Measurements from ENCODE around the gene SEMA4A.

SEMA4A gene

DNA sequence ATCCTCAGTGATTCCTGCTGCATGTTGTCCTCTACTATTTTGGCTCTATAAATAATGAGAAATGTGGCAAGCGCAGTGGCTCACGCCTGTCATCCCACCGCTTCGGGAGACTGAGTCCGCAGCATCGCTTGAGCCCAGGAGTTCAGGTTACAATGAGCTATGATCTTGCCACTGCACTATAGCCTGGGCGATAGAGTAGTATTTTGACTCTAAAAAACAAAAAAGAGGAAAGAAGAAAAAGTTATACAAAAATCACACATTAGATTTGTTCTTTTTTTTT lies 39.8 kb downstream of the SEMA4A start:
- POLR2A ChIA-PET, result no interaction called here
- DNase-seq (ENCODE audit: extremely low spot score), result no peak
- TF ChIP-seq, protein P1, sequence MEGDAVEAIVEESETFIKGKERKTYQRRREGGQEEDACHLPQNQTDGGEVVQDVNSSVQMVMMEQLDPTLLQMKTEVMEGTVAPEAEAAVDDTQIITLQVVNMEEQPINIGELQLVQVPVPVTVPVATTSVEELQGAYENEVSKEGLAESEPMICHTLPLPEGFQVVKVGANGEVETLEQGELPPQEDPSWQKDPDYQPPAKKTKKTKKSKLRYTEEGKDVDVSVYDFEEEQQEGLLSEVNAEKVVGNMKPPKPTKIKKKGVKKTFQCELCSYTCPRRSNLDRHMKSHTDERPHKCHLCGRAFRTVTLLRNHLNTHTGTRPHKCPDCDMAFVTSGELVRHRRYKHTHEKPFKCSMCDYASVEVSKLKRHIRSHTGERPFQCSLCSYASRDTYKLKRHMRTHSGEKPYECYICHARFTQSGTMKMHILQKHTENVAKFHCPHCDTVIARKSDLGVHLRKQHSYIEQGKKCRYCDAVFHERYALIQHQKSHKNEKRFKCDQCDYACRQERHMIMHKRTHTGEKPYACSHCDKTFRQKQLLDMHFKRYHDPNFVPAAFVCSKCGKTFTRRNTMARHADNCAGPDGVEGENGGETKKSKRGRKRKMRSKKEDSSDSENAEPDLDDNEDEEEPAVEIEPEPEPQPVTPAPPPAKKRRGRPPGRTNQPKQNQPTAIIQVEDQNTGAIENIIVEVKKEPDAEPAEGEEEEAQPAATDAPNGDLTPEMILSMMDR (IDR thresholded peaks at IDR 0.05; ENCODE audit: control extremely low read depth, extremely low read depth, low read depth, missing control alignments), result no peak
- CTCF ChIA-PET, result interaction anchor here (1.5 to 2.3 kb wide), 5 partner anchors 36 to 65 kb away, joined by 3 to 10 read pairs (median 4); no protein-coding TSS in a partner anchor

DNA sequence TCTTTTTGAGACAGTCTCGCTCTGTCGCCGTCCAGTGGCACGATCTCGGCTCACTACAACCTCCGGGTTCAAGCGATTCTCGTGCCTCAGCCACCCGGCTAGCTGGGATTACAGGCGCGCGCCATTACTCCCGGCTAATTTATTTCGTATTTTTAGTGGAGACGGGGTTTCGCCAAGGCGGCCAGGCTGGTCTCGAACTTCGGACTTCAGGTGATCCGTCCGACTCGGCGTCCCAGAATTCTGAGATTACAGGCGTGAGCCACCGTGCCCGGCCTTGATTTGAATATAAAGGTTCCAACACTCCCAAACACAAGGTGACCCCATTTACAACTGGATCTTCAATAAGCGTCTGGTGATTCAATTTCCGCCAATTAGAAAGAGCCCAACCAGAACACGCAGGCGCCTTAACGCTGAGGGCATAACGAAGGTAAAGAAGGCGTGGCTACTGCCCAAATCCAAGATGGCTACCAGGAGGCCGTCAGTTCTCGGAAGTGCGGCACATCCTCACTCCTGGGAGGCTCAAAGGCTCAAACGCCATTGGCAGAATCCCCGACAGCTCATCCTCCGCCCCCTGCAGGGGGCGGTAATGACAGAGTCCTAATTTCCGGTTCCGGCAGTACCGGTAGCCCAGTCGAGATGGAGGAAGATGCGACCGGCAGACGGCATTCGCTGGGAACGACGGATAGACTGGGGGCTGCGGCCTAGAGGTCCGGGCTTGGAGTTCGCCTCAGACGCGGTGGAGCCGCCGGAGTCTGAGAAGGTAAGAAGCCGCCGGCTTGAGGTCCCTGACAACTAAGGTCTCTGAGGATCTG lies 40.3 kb downstream of the SEMA4A start, which contains the start of gene SLC25A44:
Gene SLC25A44, plus strand, starts transcription at position 617 of the 812 bp plus-strand sequence. CDS start 5,744 bp downstream, outside the sequence.
- POLR2A ChIA-PET, result interaction anchor here (0.6 to 1.5 kb wide), 5 partner anchors 19 to 548 kb away, joined by 3 to 7 read pairs (median 3); partner anchors contain the start of genes PMF1 and SMG5
- CTCF ChIA-PET, result interaction anchor here (0.7 to 2.4 kb wide), 14 partner anchors 12 to 114 kb away, joined by 3 to 25 read pairs (median 4); partner anchors contain the start of gene PMF1
- TF ChIP-seq, protein P1 (IDR thresholded peaks at IDR 0.05; ENCODE audit: control extremely low read depth, extremely low read depth, low read depth, missing control alignments), result peak; percentile 32
- DNase-seq (ENCODE audit: extremely low spot score), result peak; percentile 94

DNA sequence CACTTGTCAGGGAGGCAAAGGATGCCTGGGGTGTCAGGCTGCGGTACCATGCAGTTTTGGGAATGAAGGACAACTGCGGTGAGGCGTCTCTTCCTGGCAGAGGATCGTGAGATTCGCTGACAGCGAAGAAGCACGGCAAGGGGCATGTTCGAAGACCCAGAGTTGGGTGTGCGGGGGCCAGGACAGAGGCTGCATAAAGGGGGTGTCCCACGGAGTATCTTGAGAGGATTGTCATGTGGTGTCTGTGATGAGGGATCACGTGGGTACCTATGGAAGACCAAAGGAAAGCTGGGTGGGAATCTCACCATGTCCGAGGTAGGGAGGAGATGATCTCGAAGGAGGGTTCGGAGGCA lies 40.9 kb downstream of the SEMA4A start:
- POLR2A ChIA-PET, result interaction anchor here (1.0 to 1.5 kb wide), 3 partner anchors 19 to 547 kb away, joined by 3 to 7 read pairs (median 5); partner anchors contain the start of gene PMF1
- TF ChIP-seq, protein P1 (IDR thresholded peaks at IDR 0.05; ENCODE audit: control extremely low read depth, extremely low read depth, low read depth, missing control alignments), result no peak
- peak; percentile 14 for DNase-seq (ENCODE audit: extremely low spot score)
- CTCF ChIA-PET, result interaction anchor here (1.0 to 2.4 kb wide), 14 partner anchors 12 to 114 kb away, joined by 3 to 25 read pairs (median 4); partner anchors contain the start of gene PMF1

DNA sequence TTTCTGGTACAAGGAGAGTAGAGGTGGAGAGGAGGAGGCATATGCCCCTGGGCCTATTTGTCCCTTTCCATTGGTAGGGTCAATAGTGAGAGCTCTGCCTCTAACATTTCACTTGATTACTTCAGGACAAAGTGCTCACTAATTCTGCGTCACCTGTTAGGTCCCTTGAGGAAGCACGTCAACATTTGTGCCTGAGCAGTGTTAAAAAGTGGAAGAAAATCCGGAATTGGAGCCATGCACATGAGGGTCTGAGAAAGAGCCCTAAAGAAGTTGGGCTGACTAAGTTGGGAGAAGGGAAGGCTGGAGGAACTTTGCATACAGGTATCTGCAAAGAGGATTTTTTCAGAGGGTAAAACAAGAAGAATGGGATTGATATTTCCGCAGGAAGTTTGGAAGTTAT lies 42.5 kb downstream of the SEMA4A start:
- DNase-seq (ENCODE audit: extremely low spot score), result no peak
- POLR2A ChIA-PET, result no interaction called here
- CTCF ChIA-PET, result interaction anchor here (1.3 to 2.4 kb wide), 2 partner anchors 29 to 50 kb away, joined by 5 to 25 read pairs; no protein-coding TSS in a partner anchor
- TF ChIP-seq, protein P1 (IDR thresholded peaks at IDR 0.05; ENCODE audit: control extremely low read depth, extremely low read depth, low read depth, missing control alignments), result no peak

DNA sequence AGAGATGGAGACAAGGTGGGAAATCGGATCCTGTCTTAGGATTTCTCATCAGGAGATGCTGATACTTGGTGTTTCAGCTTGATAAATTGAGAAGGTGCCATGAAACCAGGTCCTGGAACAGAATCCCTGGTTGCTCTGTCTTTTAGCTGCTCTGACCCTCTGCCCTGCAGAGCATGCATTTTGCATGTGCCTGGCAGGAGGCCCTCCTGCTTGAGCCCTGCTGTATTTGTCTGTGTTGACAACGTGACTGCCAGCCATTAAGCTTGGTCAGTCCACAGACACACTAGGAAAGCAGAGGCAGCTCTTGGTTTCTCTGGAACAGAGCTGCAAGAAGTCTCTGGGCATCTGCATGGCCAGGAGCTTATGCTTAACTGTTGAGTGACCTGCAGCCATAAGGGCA lies 43.1 kb downstream of the SEMA4A start:
- POLR2A ChIA-PET, result interaction anchor here (0.8 kb wide), 1 partner anchor 17 kb away, joined by 3 read pairs; the partner anchor contains the start of gene PMF1
- CTCF ChIA-PET, result interaction anchor here (1.2 to 3.1 kb wide), 6 partner anchors 14 to 106 kb away, joined by 4 to 12 read pairs (median 5); partner anchors contain the start of gene PMF1
- TF ChIP-seq, protein P1 (IDR thresholded peaks at IDR 0.05; ENCODE audit: control extremely low read depth, extremely low read depth, low read depth, missing control alignments), result no peak
- no peak for DNase-seq (ENCODE audit: extremely low spot score)

DNA sequence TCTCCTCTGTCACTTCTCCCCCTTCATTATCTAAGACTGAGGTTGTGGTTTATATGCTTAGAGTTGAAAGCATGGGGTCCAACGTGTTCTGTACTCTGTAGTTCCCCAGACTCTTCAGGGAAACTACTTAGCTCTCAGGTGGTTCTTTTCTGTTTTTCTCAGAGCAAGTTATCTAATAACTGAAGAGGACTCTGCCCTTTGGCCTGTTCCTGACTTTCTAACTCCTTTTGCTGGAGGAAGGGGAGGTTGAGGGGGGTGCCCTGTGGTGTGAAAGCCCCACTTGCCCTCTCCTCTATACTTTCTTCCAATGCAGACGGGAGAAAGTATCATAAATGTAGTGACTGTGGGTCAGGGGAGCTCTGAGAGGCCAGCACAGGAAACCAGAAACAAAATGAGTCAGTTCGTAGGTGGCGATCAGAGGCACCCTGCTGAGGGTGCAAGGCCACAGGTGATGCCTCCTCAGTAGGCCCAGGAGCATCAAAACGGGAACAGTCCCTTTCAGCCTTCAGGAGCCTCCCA lies 45.5 kb downstream of the SEMA4A start:
- TF ChIP-seq, protein P1 (IDR thresholded peaks at IDR 0.05; ENCODE audit: control extremely low read depth, extremely low read depth, low read depth, missing control alignments), result no peak
- ChIA-PET CTCF (interaction anchor here (0.8 to 4.5 kb wide), 14 partner anchors 11 to 102 kb away, joined by 3 to 27 read pairs (median 5); partner anchors contain the start of gene SEMA4A), POLR2A (interaction anchor here (0.5 to 2.7 kb wide), 2 partner anchors 14 to 104 kb away, joined by 3 to 12 read pairs; partner anchors contain the start of gene PMF1)

More for the DNA sequence above, 45.5 kb downstream of the SEMA4A start:
- DNase-seq (ENCODE audit: extremely low spot score), result peak; percentile 52
